Psoas muscle (tissue), 8 donors: ENCODE data around the gene CD300LB. TPM values are rescaled to one million over a fixed set of nuclear protein-coding genes. Genes with fewer than 3 reads are reported as not detected.

Experiments
- ATAC-seq, 4 donors: fragments of 200-7000 bp; cut with Tn5 transposase; one replicate each; pipeline ENCODE4 v1.9.1; 2020; ENCODE audit warnings: moderate library complexity in 3 of 4, mild to moderate bottlenecking in 2 of 4
- DNase-seq, 2 donors: peaks; one replicate each; pipeline ENCODE4 v3.0.0-alpha.2; 2020
- H3K27ac ChIP-seq: fragments of 200-600 bp; one replicate; pipeline ENCODE4 v1.8.0; 2022
- H3K27me3 ChIP-seq, 3 donors: fragments of 200-600 bp in 1 of 3; one replicate each; pipeline versions ENCODE4 v1.6.1 to v1.8.0; 2013 to 2022; ENCODE audit warnings: low read length in 2 of 3, mild to moderate bottlenecking in 2 of 3, moderate library complexity in 1 of 3; ENCODE audit not compliant: insufficient read depth in 3 of 3
- H3K36me3 ChIP-seq, 2 donors: fragments of 200-600 bp in 1 of 2; one replicate each; pipeline versions ENCODE4 v1.6.1 to v1.8.0; 2013 to 2022; ENCODE audit warnings: low read depth in 1 of 2, mild to moderate bottlenecking in 1 of 2, moderate library complexity in 1 of 2; ENCODE audit not compliant: insufficient read depth in 1 of 2
- H3K4me1 ChIP-seq: fragments of 200-600 bp; one replicate; pipeline ENCODE4 v1.8.0; 2022
- H3K4me3 ChIP-seq: fragments of 200-600 bp; one replicate; pipeline ENCODE4 v1.8.0; 2022; ENCODE audit warnings: mild to moderate bottlenecking
- H3K9me3 ChIP-seq: fragments of 200-600 bp; one replicate; pipeline ENCODE4 v1.8.0; 2022
- WGBS, 3 donors: extraction: QIAGEN DNeasy Blood & Tissue Kit; methylation state at CpG; one replicate each; pipeline versions ENCODE4 v1.1.6 to v1.1.7; 2013; 5-methylcytosine and 5-hydroxymethylcytosine counted together
- intact Hi-C, 2 donors: fragments of 100-400 bp; cut with DNase I; formaldehyde crosslinking; loops; one replicate each; pipeline versions ENCODE4 v1.11.0 to v1.14.2; 2022
- polyA plus RNA-seq, 3 donors: library from polyadenylated mRNA; stranded (reverse); fragments of 200-250 nt; gene quantifications; one replicate each; pipeline ENCODE4 v1.2.3, GENCODE V29; 2013
- total RNA-seq, 4 donors: library from RNA; stranded (reverse); fragmentation: NEBNext Ultra II Directional in 2 of 4; extraction: Animal tissue kit (Norgen Biotek cat#: 25700) in 2 of 4; gene quantifications; one replicate each; pipeline versions ENCODE4 v1.2.1 to v1.2.4, GENCODE V29; 2021 to 2023
- TF ChIP-seq, protein P1 (sequence below): fragments of 200-600 bp; IDR thresholded peaks from one replicate; pipeline ENCODE4 v1.8.0; 2022; ENCODE audit warnings: antibody characterized with exemption
- donor health status: healthy with polysubstance abuse.
- donor health status: DM: no; HTN: no; CAD: no; lungs with moderate emphysema.
- donor health status: Bipolar disorder and iron deficiency.
- donor health status: healthy.
- donor health status: DM: yes; HTN: yes; CAD: no.
- donor health status: DM: no; HTN: no; CAD: no.
- donor health status: DM: no; HTN: no; CAD: no.
- donor health status: DM: yes; HTN: yes; CAD: no.

The CD300LB gene
- total and polyA plus RNA-seq, 7 donors, result 0.01 to 0.15 (median 0.08) TPM; not detected in 3

DNA sequence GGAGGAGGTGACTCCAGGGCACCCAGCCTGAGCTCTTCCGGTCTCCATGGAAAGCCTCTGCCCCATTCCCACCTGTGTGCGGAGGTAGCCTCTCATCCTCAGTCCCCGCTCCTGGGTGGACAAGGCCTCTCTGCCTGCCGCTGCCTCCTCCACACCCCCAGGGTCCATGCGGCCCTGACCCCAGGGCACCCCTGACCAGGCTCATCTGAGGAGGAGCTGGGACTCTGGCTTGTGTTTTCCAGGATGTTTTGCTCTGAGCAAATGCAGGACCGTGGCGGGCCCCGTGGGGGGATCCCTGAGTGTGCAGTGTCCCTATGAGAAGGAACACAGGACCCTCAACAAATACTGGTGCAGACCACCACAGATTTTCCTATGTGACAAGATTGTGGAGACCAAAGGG lies 58.0 kb downstream of the CD300LB start:
- Histone ChIP-seq H3K36me3 (no peaks in the 10 kb centered on the region), H3K4me3 (no peak overlapping the region), H3K27ac (no peak overlapping the region), H3K27me3 (no peaks in the 10 kb centered on the region), H3K9me3 (no peaks in the 10 kb centered on the region), H3K4me1 (no peaks in the 10 kb centered on the region)
- TF ChIP-seq, protein P1, sequence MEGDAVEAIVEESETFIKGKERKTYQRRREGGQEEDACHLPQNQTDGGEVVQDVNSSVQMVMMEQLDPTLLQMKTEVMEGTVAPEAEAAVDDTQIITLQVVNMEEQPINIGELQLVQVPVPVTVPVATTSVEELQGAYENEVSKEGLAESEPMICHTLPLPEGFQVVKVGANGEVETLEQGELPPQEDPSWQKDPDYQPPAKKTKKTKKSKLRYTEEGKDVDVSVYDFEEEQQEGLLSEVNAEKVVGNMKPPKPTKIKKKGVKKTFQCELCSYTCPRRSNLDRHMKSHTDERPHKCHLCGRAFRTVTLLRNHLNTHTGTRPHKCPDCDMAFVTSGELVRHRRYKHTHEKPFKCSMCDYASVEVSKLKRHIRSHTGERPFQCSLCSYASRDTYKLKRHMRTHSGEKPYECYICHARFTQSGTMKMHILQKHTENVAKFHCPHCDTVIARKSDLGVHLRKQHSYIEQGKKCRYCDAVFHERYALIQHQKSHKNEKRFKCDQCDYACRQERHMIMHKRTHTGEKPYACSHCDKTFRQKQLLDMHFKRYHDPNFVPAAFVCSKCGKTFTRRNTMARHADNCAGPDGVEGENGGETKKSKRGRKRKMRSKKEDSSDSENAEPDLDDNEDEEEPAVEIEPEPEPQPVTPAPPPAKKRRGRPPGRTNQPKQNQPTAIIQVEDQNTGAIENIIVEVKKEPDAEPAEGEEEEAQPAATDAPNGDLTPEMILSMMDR, result no peak
- WGBS, 3 donors, result 88 to 91% (median 89%) methylated on average over 8 of the region's 8 CpGs
- no peak for DNase-seq
- ATAC-seq, result no peak
- intact Hi-C loops, result no loop called here

DNA sequence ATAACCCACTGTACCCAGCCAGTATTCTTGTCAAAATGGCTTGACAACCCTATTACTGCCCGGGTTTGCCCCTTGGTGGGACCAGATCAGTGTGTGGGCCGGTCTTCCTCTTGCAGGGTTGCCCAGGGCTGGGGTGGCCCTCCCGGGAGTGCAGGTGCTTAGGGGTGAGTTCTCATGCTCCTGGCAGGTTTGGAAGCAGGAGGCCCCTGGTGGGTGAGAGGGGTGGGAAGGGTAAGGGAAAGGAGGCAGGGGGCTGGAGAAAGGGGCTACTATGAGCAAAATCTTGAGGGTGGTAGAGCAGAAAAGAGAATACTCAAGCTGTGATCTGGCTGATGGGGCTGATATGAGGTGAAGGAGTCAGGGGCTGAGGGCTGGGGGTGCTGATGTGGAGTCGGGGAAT lies 58.4 kb downstream of the CD300LB start:
- Histone ChIP-seq H3K36me3 (no peaks in the 10 kb centered on the region), H3K27ac (no peak overlapping the region), H3K4me3 (no peak overlapping the region), H3K9me3 (no peaks in the 10 kb centered on the region), H3K27me3 (no peaks in the 10 kb centered on the region), H3K4me1 (no peaks in the 10 kb centered on the region)
- TF ChIP-seq, protein P1, result no peak
- ATAC-seq, result no peak
- WGBS, 3 donors, result 83 to 90% (median 87%) methylated on average over 4 of the region's 4 CpGs
- no peak for DNase-seq
- intact Hi-C loops, result no loop called here

DNA sequence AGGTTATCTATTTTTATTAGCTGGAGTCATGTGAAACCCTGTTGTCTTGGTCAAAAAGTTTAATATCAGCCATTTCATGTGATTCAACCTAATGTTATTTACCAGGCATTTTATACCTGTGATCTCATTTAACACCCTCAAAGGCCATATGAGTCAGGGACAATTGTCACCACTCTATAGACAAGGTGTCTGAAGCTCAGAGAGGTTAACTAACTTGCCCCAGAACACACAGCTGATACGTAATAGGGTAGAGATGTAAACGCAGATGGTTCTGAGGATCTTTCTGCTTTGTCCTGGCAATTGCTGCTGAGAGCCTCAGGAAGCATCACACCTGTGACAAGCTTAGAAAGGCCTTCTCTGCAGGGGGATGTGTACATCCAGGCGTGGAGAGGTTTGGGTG lies 59.9 kb downstream of the CD300LB start:
- TF ChIP-seq, protein P1, result no peak
- no peaks in the 10 kb centered on the region for H3K4me1 ChIP-seq
- no peak overlapping the region for H3K4me3 ChIP-seq
- no peak for ATAC-seq
- intact Hi-C loops, result no loop called here
- H3K27ac ChIP-seq, result no peak overlapping the region
- H3K36me3 ChIP-seq, result no peaks in the 10 kb centered on the region
- no peak for DNase-seq
- H3K9me3 ChIP-seq, result no peaks in the 10 kb centered on the region
- H3K27me3 ChIP-seq, result no peaks in the 10 kb centered on the region
- 92 to 94% (median 94%) methylated on average over 3 of the region's 3 CpGs for WGBS, 3 donors

Other genes starting within 250 kb of the CD300LB start
- gene KIF19, start 205.2 kb downstream of the CD300LB start, total RNA-seq, result under 1 TPM; 0.17 to 0.44 (median 0.29) TPM
- under 1 TPM; 0.13 to 0.30 (median 0.27) TPM for gene KIF19, start 205.2 kb downstream of the CD300LB start, polyA plus RNA-seq
- not detected for gene BTBD17, start 169.6 kb downstream of the CD300LB start, total RNA-seq
- not detected for gene BTBD17, start 169.6 kb downstream of the CD300LB start, polyA plus RNA-seq
- not detected for gene GPR142, start 164.0 kb downstream of the CD300LB start, total RNA-seq
- gene GPR142, start 164.0 kb downstream of the CD300LB start, polyA plus RNA-seq, result not detected
- gene GPRC5C, start 99.4 kb downstream of the CD300LB start, total RNA-seq, result 100 to 1,000 TPM in 2 of 4 donors, 10 to 100 TPM in 2; 57.0 to 123 (median 97.7) TPM
- 10 to 100 TPM; 42.9 to 47.7 (median 44.8) TPM for gene GPRC5C, start 99.4 kb downstream of the CD300LB start, polyA plus RNA-seq
- 1 to 10 TPM in 2 of 4 donors, under 1 TPM in 2; 0.54 to 2.4 (median 1.2) TPM for gene CD300A, start 64.8 kb downstream of the CD300LB start, total RNA-seq
- under 1 TPM; 0.29 to 0.69 (median 0.38) TPM for gene CD300A, start 64.8 kb downstream of the CD300LB start, polyA plus RNA-seq
- under 1 TPM; 0.32 to 0.44 (median 0.41) TPM for gene CD300C, start 14.6 kb upstream of the CD300LB start, total RNA-seq
- under 1 TPM; 0.03 to 0.27 (median 0.18) TPM for gene CD300C, start 14.6 kb upstream of the CD300LB start, polyA plus RNA-seq
- gene CD300H, start 36.0 kb upstream of the CD300LB start, total RNA-seq, result not detected
- not detected for gene CD300H, start 36.0 kb upstream of the CD300LB start, polyA plus RNA-seq
- gene CD300LD, start 60.8 kb upstream of the CD300LB start, total RNA-seq, result not detected
- gene CD300LD, start 60.8 kb upstream of the CD300LB start, polyA plus RNA-seq, result not detected
- gene CD300E, start 92.3 kb upstream of the CD300LB start, total RNA-seq, result under 1 TPM in 3 of 4 donors, not detected in 1; 0.21 to 0.50 (median 0.49) TPM
- gene CD300E, start 92.3 kb upstream of the CD300LB start, polyA plus RNA-seq, result under 1 TPM; 0.09 to 0.27 (median 0.21) TPM
- gene CD300LF, start 181.4 kb upstream of the CD300LB start, total RNA-seq, result under 1 TPM in 2 of 4 donors, not detected in 2; 0.32 to 0.39 TPM
- under 1 TPM in 2 of 3 donors, not detected in 1; 0.09 to 0.16 TPM for gene CD300LF, start 181.4 kb upstream of the CD300LB start, polyA plus RNA-seq
- under 1 TPM; 0.62 to 0.78 (median 0.67) TPM for gene RAB37, start 205.8 kb upstream of the CD300LB start, total RNA-seq
- under 1 TPM; 0.69 to 0.82 (median 0.75) TPM for gene RAB37, start 205.8 kb upstream of the CD300LB start, polyA plus RNA-seq
- 10 to 100 TPM in 1 of 4 donors, 1 to 10 TPM in 3; 3.9 to 16.6 (median 4.9) TPM for gene NHERF1, start 217.2 kb upstream of the CD300LB start, total RNA-seq
- gene NHERF1, start 217.2 kb upstream of the CD300LB start, polyA plus RNA-seq, result 10 to 100 TPM in 1 of 3 donors, 1 to 10 TPM in 2; 2.4 to 37.1 (median 3.1) TPM
- 10 to 100 TPM; 15.2 to 32.8 (median 19.9) TPM for gene NAT9, start 244.9 kb upstream of the CD300LB start, total RNA-seq
- 10 to 100 TPM; 25.8 to 52.5 (median 25.8) TPM for gene NAT9, start 244.9 kb upstream of the CD300LB start, polyA plus RNA-seq